ENCODE measurements around the gene THRB. TPM values are rescaled to one million over a fixed set of nuclear protein-coding genes. Genes with fewer than 3 reads are reported as not detected.

The THRB gene
- total and polyA plus RNA-seq, 2 experiments from 2014 or later: 0.49 to 0.57 TPM

DNA sequence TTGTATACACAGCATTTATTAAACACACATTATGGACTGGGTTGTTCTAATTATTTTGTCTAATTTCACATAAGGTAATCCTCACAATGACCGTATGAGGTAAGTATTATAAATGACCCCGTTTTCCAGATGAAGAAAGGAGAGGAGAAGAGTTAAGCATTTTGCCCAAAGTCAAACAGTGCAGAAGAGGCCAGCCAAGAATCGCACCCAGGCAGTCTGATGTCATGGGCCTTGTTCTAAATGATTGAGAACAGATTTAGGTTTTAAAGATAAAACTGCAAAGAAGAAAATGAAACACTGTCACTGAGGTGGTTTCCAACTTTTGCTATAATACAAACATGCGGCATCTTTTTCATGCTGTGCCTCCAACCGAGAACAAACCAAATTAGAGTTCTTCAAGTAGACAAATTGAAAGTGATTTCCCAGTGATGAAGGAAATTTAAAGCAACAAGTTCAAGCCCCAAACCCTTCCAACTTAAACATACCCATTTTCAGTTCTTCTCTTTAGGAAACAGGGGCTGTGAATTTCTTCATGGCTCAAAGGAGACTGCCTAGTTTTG, 155.3 kb downstream of the THRB start:
- Histone ChIP-seq H3K27me3 (no peaks in the 10 kb centered on the region), H3K36me3 (no peaks in the 10 kb centered on the region), H3K9me3 (ENCODE audit: low read depth) (no peaks in the 10 kb centered on the region), H3K4me3 (no peak overlapping the region), H3K4me1 (ENCODE audit: low read depth) (no peaks in the 10 kb centered on the region), H3K27ac (no peak overlapping the region)
- no peak for DNase-seq (ENCODE audit: low read depth in 1 of 2, low spot score in 1 of 2)
- TF ChIP-seq CTCF (IDR thresholded peaks at IDR 0.05; ENCODE audit: low read depth, low read length): no peak

DNA sequence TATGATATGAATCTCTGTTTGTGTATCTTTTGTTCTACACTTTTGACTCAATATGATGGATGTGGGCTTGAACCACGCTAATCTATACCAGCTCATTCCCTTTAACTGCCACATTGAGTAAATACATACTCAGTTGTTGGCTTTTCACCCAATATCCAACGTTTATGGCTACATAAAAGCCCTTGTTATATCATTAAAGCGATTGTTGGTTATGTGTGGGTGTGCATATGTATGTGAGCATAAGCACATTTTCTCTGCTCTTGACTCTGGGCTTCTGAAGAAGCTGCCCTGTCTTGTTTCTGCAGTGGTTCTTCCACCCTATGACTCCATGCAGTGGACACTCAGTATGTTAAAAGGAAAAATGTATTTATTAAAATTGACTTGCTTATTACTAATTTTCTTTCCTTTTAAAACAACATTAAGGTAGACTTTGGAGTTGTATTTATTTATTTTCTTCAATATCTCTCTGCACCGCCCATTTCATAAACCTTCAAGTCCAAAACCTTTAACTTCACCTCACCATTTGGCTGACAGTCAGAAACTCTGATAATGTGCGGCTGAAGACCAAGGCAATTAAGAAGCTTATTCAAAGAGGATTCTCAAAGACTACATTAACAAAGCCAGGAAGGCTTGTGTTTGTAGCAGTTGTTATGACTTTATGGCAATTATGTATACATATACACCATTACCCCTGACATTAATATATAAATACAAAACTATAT, 156.1 kb downstream of the THRB start:
- DNase-seq (ENCODE audit: low read depth in 1 of 2, low spot score in 1 of 2): no peak
- no peaks in the 10 kb centered on the region for H3K4me1 ChIP-seq (ENCODE audit: low read depth)
- no peaks in the 10 kb centered on the region for H3K27me3 ChIP-seq
- no peaks in the 10 kb centered on the region for H3K36me3 ChIP-seq
- no peak for TF ChIP-seq CTCF (IDR thresholded peaks at IDR 0.05; ENCODE audit: low read depth, low read length)
- no peak overlapping the region for H3K4me3 ChIP-seq
- no peaks in the 10 kb centered on the region for H3K9me3 ChIP-seq (ENCODE audit: low read depth)
- no peak overlapping the region for H3K27ac ChIP-seq

DNA sequence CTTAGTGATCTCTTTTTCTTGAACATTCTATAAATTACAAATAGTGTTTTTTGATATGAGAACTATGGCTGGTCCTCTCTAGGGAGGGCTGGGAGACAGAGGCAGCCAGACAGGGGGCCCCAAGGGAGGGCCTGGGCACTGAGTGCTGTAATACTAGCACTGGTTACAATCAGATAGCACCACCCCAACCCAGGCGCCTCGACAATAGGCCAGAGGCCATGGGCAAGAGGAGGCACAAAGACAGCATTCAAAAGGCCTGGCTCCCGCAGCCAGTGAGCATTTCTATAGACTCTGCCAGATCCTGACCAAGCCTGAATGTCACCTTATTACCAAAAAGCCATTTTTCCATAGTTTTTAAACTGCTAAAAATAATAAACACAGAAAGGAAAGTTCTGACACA, 158.5 kb downstream of the THRB start:
- H3K27me3 ChIP-seq: no peaks in the 10 kb centered on the region
- no peaks in the 10 kb centered on the region for H3K36me3 ChIP-seq
- no peaks in the 10 kb centered on the region for H3K4me1 ChIP-seq (ENCODE audit: low read depth)
- H3K27ac ChIP-seq: no peak overlapping the region
- no peak overlapping the region for H3K4me3 ChIP-seq
- DNase-seq (ENCODE audit: low read depth in 1 of 2, low spot score in 1 of 2): no peak
- no peak for TF ChIP-seq CTCF (IDR thresholded peaks at IDR 0.05; ENCODE audit: low read depth, low read length)
- no peaks in the 10 kb centered on the region for H3K9me3 ChIP-seq (ENCODE audit: low read depth)

DNA sequence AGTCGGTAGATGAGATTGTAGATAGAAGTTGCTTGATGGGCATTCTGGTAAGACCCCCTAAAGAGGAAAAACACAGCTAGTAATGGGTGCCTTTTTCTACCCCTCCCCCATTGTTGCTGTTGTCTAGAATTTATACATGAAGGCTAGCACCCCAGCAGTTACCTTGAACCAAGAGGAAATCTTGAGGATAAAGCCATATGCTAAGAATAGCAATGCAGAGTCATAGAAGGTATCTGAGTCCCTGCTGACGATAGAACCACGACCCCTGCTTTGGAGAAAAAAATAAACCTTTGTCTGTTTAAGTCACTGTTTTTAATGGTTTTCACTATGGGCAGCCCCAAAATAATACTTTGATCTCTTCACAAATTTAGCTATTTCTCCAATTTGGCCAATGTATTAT, 162.6 kb downstream of the THRB start:
- DNase-seq (ENCODE audit: low read depth in 1 of 2, low spot score in 1 of 2): no peak
- Histone ChIP-seq H3K9me3 (ENCODE audit: low read depth) (no peaks in the 10 kb centered on the region), H3K36me3 (no peaks in the 10 kb centered on the region), H3K4me3 (no peak overlapping the region), H3K4me1 (ENCODE audit: low read depth) (no peaks in the 10 kb centered on the region), H3K27me3 (no peaks in the 10 kb centered on the region), H3K27ac (no peak overlapping the region)
- no peak for TF ChIP-seq CTCF (IDR thresholded peaks at IDR 0.05; ENCODE audit: low read depth, low read length)

DNA sequence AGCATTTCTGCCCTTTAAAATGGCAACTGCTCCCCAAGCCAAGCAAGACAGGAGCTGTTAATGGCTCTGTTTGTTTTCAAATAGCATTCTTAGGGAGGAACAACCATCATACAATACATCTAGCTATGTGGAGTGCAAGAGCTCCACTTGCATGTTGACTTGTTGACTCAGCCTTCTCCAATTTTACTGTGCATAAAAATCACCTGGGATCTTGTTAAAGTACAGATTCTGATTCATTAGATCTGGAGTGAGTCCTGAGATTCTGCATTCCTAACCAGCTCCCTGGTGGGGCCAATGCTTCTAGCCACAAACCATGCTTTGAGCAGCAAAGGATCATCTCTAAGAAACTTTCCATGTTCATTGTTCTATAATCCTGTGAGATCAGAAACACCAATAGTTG, 171.4 kb downstream of the THRB start:
- TF ChIP-seq CTCF (IDR thresholded peaks at IDR 0.05; ENCODE audit: low read depth, low read length): no peak
- no peak overlapping the region for H3K4me3 ChIP-seq
- no peaks in the 10 kb centered on the region for H3K4me1 ChIP-seq (ENCODE audit: low read depth)
- no peak overlapping the region for H3K27ac ChIP-seq
- no peaks in the 10 kb centered on the region for H3K9me3 ChIP-seq (ENCODE audit: low read depth)
- H3K36me3 ChIP-seq: no peaks in the 10 kb centered on the region
- H3K27me3 ChIP-seq: no peaks in the 10 kb centered on the region
- no peak for DNase-seq (ENCODE audit: low read depth in 1 of 2, low spot score in 1 of 2)
